Left lung (tissue), 10 donors: Measurements from ENCODE around the gene KPNA2. TPM values are rescaled to one million over a fixed set of nuclear protein-coding genes. Genes with fewer than 3 reads are reported as not detected.
"Not testable (repeated sequence)": the region's sequence is repeated elsewhere in the genome, so short reads cannot be mapped to it uniquely, and the experiment has no call there.

Source experiments
- ATAC-seq: fragments of 200-7000 bp; cut with Tn5 transposase; one replicate; pipeline ENCODE4 v1.9.1; 2020; ENCODE audit warnings: moderate library complexity
- DNase-seq, 4 donors: peaks; one replicate each; pipeline ENCODE4 v3.0.0-alpha.2; 2013 to 2020
- H3K27ac ChIP-seq, 2 donors: fragments of 200-600 bp; sonication (generic) in 1 of 2; one replicate each; pipeline versions ENCODE4 v1.5.0 to v1.8.0; 2020 to 2021
- H3K27me3 ChIP-seq, 2 donors: fragments of 200-600 bp; sonication (generic) in 1 of 2; one replicate each; pipeline versions ENCODE4 v1.5.0 to v1.8.0; 2020 to 2021
- H3K36me3 ChIP-seq, 2 donors: fragments of 200-600 bp; sonication (generic) in 1 of 2; one replicate each; pipeline versions ENCODE4 v1.5.0 to v1.8.0; 2020 to 2021
- H3K4me1 ChIP-seq, 2 donors: fragments of 200-600 bp; one replicate each; pipeline ENCODE4 v1.8.0; 2021
- H3K4me3 ChIP-seq, 2 donors: fragments of 200-600 bp; sonication (generic) in 1 of 2; one replicate each; pipeline versions ENCODE4 v1.5.0 to v1.8.0; 2020 to 2021; ENCODE audit warnings: mild to moderate bottlenecking in 1 of 2
- H3K9me3 ChIP-seq, 2 donors: fragments of 200-600 bp; sonication (generic) in 1 of 2; one replicate each; pipeline versions ENCODE4 v1.5.0 to v1.8.0; 2020 to 2021
- intact Hi-C, 2 donors: fragments of 100-400 bp; cut with DNase I; formaldehyde crosslinking; loops; one replicate each; pipeline versions ENCODE4 v1.11.2 to v1.14.2; 2022
- polyA plus RNA-seq, 6 donors: library from polyadenylated mRNA; unstranded; fragments of 120-200 nt; gene quantifications; one replicate each; pipeline ENCODE4 v1.2.1, GENCODE V29; 2013; ENCODE audit not compliant: insufficient read length in 6 of 6
- total RNA-seq, 2 donors: library from RNA; stranded (reverse); fragmentation: NEBNext Ultra II Directional; extraction: Animal tissue kit (Norgen Biotek cat#: 25700); gene quantifications; one replicate each; pipeline ENCODE4 v1.2.1, GENCODE V29; 2021
- TF ChIP-seq, protein P1 (sequence below), 2 donors: fragments of 200-600 bp; sonication (generic) in 1 of 2; IDR thresholded peaks; one replicate each; pipeline versions ENCODE4 v1.5.0 to v1.8.0; 2021; ENCODE audit warnings: antibody characterized with exemption in 2 of 2
- donor health status: DM: no; HTN: yes; CAD: no.
- donor health status: DM: no; HTN: no; CAD: no.

Gene KPNA2
- total and polyA plus RNA-seq, 8 donors = 41.1 to 151 (median 72.3) TPM

DNA sequence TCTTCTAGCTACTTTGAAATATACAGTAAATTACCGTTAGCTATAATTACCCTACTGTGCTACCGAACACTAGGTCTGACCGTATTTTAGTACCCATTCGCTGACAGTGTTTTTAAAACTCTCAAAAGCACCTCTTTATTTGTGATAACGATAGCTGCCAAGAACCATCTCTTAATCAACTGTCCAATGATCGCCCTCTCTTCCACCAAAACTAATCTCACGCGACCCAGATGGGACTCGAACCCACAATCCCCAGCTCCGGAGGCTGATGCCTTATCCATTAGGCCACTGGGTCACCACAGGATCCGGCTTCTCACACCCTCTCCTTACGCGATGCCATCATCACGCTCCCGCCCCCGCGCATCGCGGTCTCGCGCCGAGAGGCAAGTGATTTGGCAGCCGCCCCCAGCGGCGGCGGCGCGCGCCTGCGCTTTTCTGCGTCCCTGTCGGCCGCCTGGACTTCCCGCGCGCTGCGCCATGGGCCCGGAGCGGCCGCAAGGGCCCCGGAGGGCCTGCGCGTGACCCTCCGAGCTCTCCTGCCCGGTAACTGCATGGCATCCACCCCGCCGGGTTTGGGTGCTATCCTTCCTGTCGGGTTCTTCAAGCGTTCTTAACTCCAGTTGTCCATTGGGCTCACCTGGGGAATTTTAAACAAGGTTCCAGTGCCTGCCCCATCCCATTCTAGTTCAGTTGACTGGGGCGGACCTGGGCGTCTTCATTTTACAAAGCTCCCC lies 15.7 kb upstream of the KPNA2 start:
- TF ChIP-seq, protein P1, sequence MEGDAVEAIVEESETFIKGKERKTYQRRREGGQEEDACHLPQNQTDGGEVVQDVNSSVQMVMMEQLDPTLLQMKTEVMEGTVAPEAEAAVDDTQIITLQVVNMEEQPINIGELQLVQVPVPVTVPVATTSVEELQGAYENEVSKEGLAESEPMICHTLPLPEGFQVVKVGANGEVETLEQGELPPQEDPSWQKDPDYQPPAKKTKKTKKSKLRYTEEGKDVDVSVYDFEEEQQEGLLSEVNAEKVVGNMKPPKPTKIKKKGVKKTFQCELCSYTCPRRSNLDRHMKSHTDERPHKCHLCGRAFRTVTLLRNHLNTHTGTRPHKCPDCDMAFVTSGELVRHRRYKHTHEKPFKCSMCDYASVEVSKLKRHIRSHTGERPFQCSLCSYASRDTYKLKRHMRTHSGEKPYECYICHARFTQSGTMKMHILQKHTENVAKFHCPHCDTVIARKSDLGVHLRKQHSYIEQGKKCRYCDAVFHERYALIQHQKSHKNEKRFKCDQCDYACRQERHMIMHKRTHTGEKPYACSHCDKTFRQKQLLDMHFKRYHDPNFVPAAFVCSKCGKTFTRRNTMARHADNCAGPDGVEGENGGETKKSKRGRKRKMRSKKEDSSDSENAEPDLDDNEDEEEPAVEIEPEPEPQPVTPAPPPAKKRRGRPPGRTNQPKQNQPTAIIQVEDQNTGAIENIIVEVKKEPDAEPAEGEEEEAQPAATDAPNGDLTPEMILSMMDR (IDR thresholded peaks at IDR 0.05) = peak; percentile 39 to 79
- H3K27me3 ChIP-seq = no peaks in the 10 kb centered on the region
- no peaks in the 10 kb centered on the region for H3K9me3 ChIP-seq
- peak; percentile 98 for ATAC-seq
- peaks cover 0 to 9% of the 10 kb centered on the region in 2 donors for H3K4me1 ChIP-seq
- peak; percentile 94 to 97 (median 96) for DNase-seq
- intact Hi-C loops = no loop called here
- H3K4me3 ChIP-seq = peak overlapping the region; percentile 54 to 56
- no peaks in the 10 kb centered on the region for H3K36me3 ChIP-seq
- H3K27ac ChIP-seq = peak overlapping the region; percentile 78 to 87

DNA sequence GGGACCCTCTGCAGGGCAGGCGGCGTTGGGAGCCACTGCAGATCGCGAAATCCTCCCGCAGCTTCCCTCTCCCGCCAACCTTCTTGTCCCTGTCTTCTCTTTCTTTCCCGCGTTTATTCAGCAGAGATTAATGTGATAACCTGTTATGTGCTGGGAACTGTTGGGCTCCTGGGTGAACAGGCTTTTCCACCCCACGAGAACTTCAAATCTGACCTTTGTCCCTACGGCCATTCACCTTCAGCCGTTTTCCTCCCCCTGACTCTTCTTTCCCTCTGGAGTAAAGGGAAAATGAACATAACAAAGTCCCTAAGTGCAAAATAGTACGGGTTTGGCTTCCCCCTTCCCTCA lies 15.2 kb upstream of the KPNA2 start:
- Histone ChIP-seq H3K36me3 (no peaks in the 10 kb centered on the region), H3K4me1 (peaks cover 0 to 9% of the 10 kb centered on the region in 2 donors), H3K9me3 (no peaks in the 10 kb centered on the region), H3K27ac (peak overlapping the region; percentile 78 to 87), H3K4me3 (peak overlapping the region; percentile 54 to 56), H3K27me3 (no peaks in the 10 kb centered on the region)
- intact Hi-C loops = no loop called here
- DNase-seq (peak in 1 of 4 donors; percentile 16), ATAC-seq (peak; percentile 33)
- TF ChIP-seq, protein P1 (IDR thresholded peaks at IDR 0.05) = no peak

- intact Hi-C loops, H3K9me3 ChIP-seq, H3K4me1 ChIP-seq, DNase-seq, H3K36me3 ChIP-seq, ATAC-seq, H3K27me3 ChIP-seq: not testable (repeated sequence)
- Histone ChIP-seq H3K4me3 (peak overlapping the region; percentile 54 to 56), H3K27ac (peak overlapping the region; percentile 78 to 87)
Observed at GRCh38 chr17:68020791-68021190, 14.7 kb upstream of the KPNA2 start.

GRCh38 chr17:68021963-68022362 lies 13.6 kb upstream of the KPNA2 start:
- H3K27me3 ChIP-seq = no peaks in the 10 kb centered on the region
- intact Hi-C loops = no loop called here
- H3K4me3 ChIP-seq = no peak overlapping the region
- H3K4me1 ChIP-seq = peaks cover 0 to 9% of the 10 kb centered on the region in 2 donors
- H3K9me3 ChIP-seq = no peaks in the 10 kb centered on the region
- DNase-seq = no peak
- no peak overlapping the region for H3K27ac ChIP-seq
- no peak for ATAC-seq
- H3K36me3 ChIP-seq = no peaks in the 10 kb centered on the region
- TF ChIP-seq, protein P1 (IDR thresholded peaks at IDR 0.05) = no peak

DNA sequence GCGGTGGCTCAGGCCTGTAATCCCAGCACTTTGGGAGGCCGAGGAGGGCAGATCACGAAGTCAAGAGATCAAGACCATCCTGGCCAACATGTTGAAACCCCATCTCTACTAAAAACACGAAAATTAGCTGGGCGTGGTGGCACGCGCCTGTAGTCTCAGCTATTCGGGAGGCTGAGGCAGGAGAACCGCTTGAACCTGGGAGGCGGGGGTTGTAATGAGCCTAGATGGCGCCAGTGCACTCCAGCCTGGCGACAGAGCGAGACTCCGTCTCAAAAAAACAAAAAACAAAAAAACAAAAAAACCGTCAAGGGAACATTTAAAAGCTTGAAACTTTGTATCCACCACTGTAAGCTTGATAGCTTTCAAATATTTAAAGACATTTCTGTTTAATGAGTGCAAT lies 13.0 kb upstream of the KPNA2 start:
- intact Hi-C loops = not testable (repeated sequence)

DNA sequence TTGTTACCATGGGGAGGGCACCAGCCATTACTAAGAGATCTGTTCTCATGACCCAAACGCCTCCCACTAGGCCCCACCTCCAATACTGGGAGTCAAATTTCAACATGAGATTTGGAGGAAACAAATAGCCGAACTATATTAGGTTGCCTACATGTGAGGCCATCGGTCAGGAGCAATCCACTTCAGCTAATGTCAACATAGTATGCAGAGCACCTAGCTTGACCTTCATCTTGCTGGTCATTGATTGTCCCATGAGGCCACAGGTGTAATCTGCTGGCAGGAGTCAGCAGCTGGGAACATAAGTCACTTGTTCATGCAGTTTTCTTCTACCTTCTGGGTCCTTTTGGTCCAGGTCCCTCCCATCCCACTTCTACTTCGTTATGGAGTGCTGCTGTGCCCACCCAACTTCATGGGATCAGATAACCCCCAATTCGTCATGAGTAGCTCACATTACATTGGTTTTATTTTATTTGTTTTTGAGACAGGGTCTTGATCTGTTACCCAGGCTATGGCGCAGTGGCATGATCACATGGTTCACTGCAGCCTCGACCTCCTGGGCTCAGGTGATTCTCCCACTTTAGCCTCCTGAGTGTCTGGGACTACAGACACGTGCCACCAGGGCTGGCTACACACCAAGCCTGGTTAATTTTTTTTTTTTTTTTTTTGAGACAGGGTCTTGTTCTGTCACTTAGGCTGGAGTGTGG lies 5.9 kb upstream of the KPNA2 start:
- no peak overlapping the region for H3K27ac ChIP-seq
- peak; percentile 67 for ATAC-seq
- intact Hi-C loops = no loop called here
- no peak overlapping the region for H3K4me3 ChIP-seq
- TF ChIP-seq, protein P1 (IDR thresholded peaks at IDR 0.05) = no peak
- H3K4me1 ChIP-seq = no peaks in the 10 kb centered on the region
- no peaks in the 10 kb centered on the region for H3K27me3 ChIP-seq
- no peaks in the 10 kb centered on the region for H3K9me3 ChIP-seq
- no peak for DNase-seq
- no peaks in the 10 kb centered on the region for H3K36me3 ChIP-seq

More for the DNA sequence above, 13.0 kb upstream of the KPNA2 start:
- H3K9me3 ChIP-seq, H3K4me3 ChIP-seq, ATAC-seq, H3K4me1 ChIP-seq, DNase-seq, H3K27ac ChIP-seq, H3K36me3 ChIP-seq, H3K27me3 ChIP-seq: not testable (repeated sequence)
